Umbilical cord (tissue), 2 donors: Measurements from ENCODE around the gene MAP1S. TPM values are rescaled to one million over a fixed set of nuclear protein-coding genes. Genes with fewer than 3 reads are reported as not detected.

Source experiments
- DNase-seq: peaks from one replicate; pipeline ENCODE4 v3.0.0-alpha.2; 2015; ENCODE audit warnings: low spot score
- total RNA-seq: library from RNA; depleted of rRNA; stranded (reverse); fragments of >200 nt; gene quantifications from one replicate; pipeline ENCODE4 v1.2.3, GENCODE V29; 2014; ENCODE audit warnings: low replicate concordance; ENCODE audit not compliant: insufficient read depth

MAP1S gene
- total RNA-seq, 1 donor from 2014 or later, result 10.4 TPM

GRCh38 chr19:17688853-17689595 lies 30.3 kb upstream of the MAP1S start:
- DNase-seq, result no peak

DNA sequence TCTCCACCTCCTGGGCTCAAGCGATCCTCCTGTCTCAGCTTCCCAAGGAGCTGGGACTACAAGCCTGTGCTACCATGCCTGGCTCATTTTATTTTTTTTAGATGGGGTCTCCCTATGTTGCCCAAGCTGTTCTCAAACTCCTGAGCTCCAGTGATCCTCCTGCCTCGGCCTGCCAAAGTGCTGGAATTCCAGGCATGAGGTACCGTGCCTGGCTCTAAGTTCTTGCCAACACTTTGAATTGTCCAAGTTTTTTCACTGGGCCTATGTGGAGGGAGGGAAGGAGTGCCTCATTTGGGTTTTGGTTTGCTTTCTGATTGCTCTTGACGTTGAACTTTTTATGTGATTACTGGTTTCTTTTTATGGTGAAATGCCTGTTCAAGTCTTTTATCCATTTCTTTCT lies 26.7 kb upstream of the MAP1S start:
- DNase-seq, result no peak

GRCh38 chr19:17695198-17695597 lies 24.1 kb upstream of the MAP1S start:
- DNase-seq, result no peak

DNA sequence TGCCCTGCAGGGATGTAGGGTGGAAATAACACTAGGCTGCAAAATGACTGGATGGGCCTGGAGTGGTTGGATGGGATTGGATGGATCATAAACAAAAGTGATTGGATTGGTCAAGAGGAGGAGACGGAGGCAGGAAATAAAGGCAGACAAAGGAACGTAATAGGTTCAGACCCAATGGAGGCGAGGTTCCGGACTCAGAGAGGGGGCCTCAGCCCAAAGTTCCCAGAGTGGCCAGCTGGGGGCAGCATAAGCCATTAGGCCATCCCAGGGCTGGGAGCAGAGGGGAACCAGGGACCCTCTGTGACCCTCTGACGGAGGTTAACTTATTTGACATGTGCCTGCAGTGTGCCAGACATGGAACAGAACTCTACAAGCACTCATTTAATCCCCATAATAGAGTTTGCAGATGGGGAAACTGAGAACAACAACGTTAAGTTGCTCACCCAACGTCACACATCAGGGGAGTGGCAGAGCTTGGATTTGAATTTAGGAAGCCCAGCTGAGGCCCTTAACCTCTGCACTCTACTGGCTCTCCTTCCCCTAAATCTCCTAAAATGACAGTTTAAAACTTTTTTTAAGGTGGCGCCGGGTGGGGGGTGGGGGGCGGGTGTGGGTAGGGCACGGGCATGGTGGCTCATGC lies 15.3 kb upstream of the MAP1S start:
- peak; percentile 25 for DNase-seq

GRCh38 chr19:17706750-17707181 lies 12.5 kb upstream of the MAP1S start:
- no peak for DNase-seq

- DNase-seq, result peak; percentile 39
Measured at GRCh38 chr19:17711851-17712250, 7.4 kb upstream of the MAP1S start.

DNA sequence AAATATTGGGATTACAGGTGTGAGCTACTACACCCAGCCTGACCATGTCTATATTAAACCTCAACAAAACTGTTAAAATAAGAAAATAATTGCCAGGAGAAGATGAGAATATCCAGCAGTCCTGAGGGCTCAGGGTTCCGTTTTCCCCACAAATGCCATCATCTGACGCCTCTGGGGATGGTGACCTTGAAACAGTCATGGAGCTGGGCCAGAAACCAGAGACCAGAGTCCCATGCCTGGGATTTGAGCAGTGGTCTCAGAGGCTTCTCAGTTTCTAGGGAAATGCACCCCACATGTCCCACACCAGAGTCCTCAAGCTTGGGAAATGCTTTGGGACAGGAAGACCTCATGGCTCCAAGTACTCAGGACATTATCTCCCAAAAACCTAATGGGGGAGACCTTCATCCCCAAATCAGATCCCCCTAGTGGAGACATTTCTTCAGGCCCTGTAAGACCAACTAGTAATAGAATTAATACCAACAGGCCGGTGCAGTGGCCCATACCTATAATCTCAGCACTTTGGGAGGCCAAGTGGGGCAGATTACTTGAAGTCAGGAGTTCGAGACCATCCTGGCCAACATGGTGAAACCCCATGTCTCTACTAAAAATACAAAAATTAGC lies 2.9 kb upstream of the MAP1S start:
- no peak for DNase-seq

GRCh38 chr19:17718550-17718946 lies 732 bp upstream of the MAP1S start:
- no peak for DNase-seq

- no peak for DNase-seq
Measured at GRCh38 chr19:17719730-17720400, 585 bp downstream of the MAP1S start.

DNA sequence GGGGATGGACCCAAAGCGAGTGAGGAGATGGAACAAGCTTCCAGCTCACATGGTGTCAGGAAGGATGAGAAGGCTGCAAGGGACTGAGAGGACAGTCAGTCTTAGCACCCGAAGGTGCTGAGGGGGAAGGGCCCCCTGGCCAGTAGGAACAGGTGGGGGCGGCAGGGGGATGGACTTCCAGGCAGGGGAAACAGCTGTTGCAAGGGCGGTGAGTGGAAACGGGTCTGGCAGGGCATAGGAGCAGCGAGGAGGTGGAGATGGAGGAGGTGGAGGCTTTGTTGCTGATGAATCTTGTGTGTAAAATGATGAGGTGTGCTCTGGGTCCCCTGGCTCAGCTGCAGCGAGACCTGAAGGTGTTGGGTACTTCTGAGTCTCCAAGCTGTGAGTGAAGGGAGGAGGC lies 1.2 kb downstream of the MAP1S start:
- no peak for DNase-seq

GRCh38 chr19:17721111-17721628 lies 1.9 kb downstream of the MAP1S start:
- DNase-seq, result no peak

DNA sequence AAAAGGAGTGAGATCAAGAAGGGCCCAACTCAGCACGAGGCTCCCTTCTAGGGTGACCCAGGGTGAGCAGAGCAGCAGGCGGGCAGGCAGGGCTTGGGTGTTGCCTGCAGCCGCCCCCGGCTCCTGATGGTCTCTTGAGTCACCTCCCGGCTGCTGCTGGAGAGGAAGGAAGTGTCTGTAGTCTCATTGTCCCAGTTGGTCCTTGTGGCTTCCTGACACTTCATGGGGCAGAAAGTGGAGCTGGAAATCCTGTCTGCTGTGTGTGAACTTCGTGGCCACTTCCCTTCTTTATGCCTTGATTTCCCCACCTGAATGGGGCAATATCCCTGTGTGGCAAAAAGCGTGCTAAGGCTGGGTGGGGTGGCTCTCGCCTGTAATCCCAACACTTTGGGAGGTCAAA lies 2.5 kb downstream of the MAP1S start:
- DNase-seq, result no peak

- DNase-seq, result no peak
Measured at GRCh38 chr19:17722655-17723240, 3.5 kb downstream of the MAP1S start.

GRCh38 chr19:17724655-17725054 lies 5.4 kb downstream of the MAP1S start:
- DNase-seq, result no peak

GRCh38 chr19:17725422-17726078 lies 6.3 kb downstream of the MAP1S start:
- DNase-seq, result no peak

DNA sequence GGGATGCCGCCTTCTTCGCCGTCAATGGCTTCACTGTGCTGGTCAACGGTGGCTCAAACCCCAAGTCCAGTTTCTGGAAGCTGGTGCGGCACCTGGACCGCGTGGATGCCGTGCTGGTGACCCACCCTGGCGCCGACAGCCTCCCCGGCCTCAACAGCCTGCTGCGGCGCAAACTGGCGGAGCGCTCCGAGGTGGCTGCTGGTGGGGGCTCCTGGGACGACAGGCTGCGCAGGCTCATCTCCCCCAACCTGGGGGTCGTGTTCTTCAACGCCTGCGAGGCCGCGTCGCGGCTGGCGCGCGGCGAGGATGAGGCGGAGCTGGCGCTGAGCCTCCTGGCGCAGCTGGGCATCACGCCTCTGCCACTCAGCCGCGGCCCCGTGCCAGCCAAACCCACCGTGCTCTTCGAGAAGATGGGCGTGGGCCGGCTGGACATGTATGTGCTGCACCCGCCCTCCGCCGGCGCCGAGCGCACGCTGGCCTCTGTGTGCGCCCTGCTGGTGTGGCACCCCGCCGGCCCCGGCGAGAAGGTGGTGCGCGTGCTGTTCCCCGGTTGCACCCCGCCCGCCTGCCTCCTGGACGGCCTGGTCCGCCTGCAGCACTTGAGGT lies 7.0 kb downstream of the MAP1S start:
- DNase-seq, result no peak

DNA sequence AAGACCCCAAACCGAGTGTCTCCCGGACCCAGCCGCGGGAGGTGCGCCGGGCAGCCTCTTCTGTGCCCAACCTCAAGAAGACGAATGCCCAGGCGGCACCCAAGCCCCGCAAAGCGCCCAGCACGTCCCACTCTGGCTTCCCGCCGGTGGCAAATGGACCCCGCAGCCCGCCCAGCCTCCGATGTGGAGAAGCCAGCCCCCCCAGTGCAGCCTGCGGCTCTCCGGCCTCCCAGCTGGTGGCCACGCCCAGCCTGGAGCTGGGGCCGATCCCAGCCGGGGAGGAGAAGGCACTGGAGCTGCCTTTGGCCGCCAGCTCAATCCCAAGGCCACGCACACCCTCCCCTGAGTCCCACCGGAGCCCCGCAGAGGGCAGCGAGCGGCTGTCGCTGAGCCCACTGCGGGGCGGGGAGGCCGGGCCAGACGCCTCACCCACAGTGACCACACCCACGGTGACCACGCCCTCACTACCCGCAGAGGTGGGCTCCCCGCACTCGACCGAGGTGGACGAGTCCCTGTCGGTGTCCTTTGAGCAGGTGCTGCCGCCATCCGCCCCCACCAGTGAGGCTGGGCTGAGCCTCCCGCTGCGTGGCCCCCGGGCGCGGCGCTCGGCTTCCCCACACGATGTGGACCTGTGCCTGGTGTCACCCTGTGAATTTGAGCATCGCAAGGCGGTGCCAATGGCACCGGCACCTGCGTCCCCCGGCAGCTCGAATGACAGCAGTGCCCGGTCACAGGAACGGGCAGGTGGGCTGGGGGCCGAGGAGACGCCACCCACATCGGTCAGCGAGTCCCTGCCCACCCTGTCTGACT lies 7.9 kb downstream of the MAP1S start:
- DNase-seq, result no peak

GRCh38 chr19:17727843-17728242 lies 8.6 kb downstream of the MAP1S start:
- no peak for DNase-seq

DNA sequence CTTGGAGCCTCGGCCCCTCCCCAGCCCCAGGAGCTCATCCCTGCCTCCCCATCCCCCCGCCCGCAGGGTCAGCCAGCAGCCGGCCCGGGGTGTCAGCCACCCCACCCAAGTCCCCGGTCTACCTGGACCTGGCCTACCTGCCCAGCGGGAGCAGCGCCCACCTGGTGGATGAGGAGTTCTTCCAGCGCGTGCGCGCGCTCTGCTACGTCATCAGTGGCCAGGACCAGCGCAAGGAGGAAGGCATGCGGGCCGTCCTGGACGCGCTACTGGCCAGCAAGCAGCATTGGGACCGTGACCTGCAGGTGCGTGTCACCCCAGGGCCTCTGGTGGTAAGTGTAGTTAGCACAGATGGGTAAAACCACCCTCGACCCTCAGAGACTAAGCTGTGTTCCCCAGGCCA lies 13.8 kb downstream of the MAP1S start:
- no peak for DNase-seq

DNA sequence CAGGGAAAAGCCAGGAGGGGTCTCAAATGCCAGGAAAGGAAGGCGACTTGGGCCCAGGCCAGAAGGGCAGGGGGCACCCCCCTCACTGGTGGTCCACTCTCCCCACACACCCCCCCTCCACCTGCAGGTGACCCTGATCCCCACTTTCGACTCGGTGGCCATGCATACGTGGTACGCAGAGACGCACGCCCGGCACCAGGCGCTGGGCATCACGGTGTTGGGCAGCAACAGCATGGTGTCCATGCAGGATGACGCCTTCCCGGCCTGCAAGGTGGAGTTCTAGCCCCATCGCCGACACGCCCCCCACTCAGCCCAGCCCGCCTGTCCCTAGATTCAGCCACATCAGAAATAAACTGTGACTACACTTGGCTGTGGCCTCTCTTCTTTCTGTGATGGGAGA lies 14.9 kb downstream of the MAP1S start:
- DNase-seq, result no peak
